Astrocyte (in vitro differentiated cells and primary cell): ENCODE data around the gene KIAA1210.

Source experiments
- CTCF ChIP-seq: IDR thresholded peaks from 2 replicates; pipeline ENCODE4 v1.5.1; 2011; ENCODE audit warnings: low read depth, mild to moderate bottlenecking, inconsistent platforms, low read length, moderate library complexity; ENCODE audit not compliant: insufficient read depth
- EZH2 ChIP-seq: IDR thresholded peaks from 2 replicates; pipeline ENCODE4 v1.6.1; 2012; ENCODE audit warnings: mild to moderate bottlenecking, low read length, inconsistent platforms; ENCODE audit not compliant: insufficient read depth

- no peak for TF ChIP-seq CTCF
- TF ChIP-seq EZH2, result no peak
These were observed 64.8 kb downstream of the KIAA1210 start for GRCh38 chrX:119062750-119063374.
